Limb (tissue), 2 donors: Measurements from ENCODE around the gene SLC39A11.
"Not testable (repeated sequence)": the region's sequence is repeated elsewhere in the genome, so short reads cannot be mapped to it uniquely, and the experiment has no call there.

Experiments
- DNase-seq, 2 donors: peaks; one replicate each; pipeline ENCODE4 v3.0.0-alpha.2; 2016; ENCODE audit errors: extremely low spot score in 2 of 2

SLC39A11 gene

DNA sequence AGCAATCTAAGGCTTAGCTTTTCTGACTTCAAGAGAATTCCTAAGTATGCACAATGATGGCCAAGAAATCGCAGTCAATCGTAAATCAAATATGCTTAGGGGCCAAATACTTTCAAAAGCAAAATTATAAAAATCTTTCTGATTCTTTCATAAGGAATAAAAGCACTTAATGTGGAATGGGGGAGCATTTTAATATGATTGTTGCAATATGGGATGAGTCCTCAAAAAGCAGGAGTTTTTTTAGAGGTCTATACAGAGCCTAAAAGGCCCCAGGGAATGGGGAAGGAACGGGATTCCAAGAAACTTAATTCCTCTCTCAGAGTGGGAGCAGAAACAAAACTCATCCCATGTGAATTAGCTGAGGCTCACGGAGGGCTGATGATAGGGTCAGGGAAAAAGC is 14.7 kb upstream of the SLC39A11 start:
- DNase-seq = no peak

DNA sequence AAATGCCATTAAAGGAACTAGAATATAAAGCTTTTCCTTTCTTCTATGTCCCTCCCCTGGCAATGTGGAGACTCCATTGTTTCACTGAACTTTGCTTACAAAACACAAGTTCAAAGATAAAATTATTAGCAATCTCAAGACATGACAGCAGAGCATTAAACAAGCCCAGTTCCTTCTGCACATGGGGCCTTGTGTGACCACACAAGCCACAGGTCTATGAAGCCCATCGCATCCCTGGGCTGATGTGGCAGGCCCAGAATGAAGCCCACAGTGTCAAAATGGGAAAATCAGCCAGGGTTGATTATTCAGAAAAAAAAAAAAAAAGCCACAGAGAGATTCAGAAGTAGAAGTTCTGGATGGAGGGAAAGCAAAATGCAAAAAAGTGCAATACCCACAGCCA is 12.9 kb upstream of the SLC39A11 start:
- no peak for DNase-seq

DNA sequence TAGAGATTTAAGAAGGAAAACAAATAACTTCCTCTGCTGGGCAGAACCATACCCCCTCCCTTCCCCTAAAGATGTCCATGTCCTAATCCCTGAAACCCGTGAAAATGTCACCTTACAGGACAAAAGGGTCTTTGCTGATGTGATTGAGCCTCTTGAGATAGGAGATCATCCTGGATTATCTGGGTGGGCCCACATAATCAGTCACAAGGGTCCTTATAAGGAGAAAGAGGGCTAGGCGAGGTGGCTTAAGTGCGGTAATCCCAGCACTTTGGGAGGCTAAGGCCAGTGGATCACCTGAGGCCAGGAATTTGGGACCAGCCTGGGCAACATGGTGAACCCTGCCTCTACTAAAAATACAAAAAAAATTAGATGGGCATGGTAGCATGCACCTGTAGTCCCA is 12.0 kb upstream of the SLC39A11 start:
- no peak for DNase-seq

DNA sequence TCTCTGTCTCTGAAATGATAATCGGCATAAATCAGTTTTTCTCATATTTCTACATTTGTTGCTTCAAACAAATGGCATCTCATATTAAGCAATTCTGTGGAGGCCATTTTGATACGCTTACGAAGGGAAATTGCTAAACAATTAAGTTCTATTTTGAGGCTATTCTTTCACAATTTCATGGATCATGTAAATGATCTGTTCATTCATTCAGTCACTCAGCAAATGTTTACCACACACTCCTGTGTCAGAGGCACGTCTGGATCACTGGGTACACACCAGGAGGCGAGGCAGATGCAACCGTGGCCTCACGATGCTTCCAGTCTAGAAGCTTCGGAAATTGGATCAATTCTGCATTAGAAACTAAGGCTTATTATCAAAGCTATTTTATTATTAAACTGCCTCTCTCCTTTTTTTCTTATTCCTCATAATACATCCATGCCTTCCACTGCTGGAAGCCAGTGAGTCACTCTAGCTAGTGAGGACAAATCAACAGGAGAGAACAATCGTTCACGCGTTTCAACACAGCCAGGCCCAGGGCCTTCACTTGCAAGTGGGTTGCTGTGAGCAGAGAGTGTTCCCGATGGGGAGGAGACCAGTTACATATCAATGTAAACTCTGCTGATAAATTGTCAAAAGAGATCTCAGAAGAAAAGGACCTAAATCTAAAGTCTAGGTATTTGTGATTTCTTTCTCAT is 11.3 kb upstream of the SLC39A11 start:
- DNase-seq = no peak

DNA sequence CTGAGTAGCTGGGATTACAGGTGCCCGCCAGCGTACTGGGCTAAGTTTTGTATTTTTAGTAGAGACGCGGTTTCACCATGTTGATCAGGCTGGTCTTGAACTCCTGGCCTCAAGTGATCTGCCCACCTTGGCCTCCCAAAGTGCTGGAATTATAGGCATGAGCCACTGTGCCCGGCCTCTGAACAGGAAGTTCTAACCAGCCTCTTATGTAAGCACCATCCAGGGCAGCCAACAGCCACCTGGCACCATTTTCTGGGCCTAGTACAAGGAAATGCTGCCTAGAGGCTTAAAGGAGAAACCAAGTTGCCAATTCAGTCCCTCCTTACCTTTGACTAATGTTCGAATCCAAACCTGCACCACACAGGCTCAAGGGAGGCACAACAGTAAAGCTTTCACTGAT is 8.5 kb upstream of the SLC39A11 start:
- no peak for DNase-seq

DNA sequence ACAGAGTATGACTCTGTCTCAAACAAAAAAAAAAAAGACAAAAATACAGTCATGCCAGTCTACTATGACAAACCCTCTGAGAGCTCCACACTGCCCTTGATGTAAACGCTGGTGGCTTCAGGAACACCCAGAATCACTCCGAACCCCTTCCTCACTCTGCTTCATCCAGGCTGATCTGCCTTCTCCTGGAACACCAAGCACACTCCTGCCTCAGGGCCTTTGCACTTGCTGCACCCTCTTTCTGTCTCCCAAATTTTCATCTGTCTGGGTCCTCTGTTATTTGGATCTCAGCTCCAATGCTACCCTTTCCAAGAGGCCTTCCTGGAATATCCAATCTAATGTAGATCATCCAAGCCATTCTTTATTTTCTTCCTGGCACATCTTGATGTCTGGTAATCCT is 7.9 kb upstream of the SLC39A11 start:
- DNase-seq = no peak

DNA sequence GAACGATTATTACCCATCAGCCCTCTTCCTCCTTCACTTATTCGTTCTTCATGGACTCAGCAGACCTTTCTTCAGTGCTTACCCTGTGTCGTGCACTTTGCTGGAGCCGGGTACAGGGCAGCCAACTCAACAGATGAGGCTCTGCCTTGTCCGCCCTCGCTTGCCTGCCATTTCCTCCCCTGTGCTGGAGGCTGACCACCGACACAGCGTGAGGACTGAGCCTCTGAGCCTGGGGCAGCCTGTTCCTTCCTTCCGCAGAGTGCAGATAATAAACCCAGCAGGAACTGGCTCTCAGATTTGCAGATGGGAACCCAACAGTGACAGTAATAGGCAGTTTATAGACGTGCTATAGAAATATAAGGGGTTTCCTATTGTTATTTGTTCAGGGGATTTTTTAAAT is 7.0 kb upstream of the SLC39A11 start:
- no peak for DNase-seq

DNA sequence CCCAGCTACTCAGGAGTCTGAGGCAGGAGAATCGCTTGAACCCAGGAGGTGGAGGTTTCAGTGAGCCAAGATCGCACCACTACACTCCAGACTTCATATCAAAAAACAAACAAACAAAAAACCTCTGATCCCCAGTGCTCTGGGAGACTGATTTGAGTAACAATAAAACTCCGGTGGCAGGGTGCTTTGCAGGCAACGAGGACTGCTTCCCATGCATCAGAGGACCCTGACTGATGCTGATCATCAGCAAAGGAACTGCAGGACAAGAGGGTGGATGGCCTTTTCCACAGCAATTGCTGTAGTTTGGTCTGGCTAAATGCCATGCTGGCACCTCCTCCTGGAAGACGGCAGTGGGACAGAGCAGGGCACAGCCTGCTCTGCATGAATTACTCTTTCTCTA is 6.4 kb upstream of the SLC39A11 start:
- DNase-seq = no peak

DNA sequence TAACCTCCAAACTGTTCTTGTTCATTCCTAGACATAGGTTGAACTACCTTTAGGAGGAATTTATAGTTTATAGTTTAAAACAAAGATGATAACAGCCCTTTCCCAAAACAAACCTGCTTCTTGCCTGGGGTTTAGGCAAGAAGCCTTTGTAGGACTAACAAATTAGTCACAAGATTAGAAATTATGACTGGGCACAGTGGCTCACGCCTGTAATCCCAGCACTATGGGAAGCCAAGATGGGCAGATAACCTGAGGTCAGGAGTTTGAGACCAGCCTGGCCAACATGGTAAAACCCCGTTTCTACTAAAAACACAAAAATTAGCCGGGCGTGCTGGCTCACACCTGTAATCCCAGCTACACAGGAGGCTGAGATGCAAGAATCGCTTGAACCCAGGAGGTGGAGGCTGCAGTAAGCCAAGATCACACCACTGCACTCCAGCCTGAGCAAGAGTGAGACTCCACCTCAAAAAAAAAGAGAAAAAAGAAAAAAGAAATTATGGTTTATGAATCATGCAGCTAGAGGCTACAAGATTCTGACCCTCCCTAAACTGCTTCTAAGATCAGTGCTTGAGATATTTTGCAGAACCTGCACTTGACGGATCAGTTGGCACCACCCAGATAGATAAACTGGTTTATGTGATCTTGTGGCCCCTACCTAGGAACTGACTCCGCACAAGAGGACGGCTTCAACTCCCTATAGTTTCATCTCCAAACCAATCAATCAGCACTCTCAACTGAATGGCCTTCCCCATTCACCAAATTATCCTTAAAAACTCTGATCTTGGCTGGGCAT is 5.7 kb upstream of the SLC39A11 start:
- DNase-seq = not testable (repeated sequence)

DNA sequence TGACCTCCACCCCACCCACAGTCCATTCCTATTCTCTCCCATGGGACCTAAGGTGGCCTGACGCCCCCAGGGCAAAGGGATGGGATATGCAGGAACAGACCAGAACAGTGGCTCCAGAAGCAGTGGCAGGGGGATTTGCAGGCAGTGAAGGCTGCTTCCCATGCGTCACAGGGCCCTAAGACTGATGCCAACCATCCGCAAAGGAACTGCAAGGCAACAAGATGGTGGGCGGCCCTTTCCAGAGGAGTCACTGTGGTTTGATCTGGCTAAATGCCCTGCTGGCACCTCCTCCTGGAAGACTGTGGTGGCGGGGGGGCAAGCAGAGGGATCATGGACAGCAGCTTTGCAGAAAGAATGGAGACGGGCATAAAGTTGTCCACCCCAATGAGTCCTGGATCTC is 4.4 kb upstream of the SLC39A11 start:
- DNase-seq = no peak

DNA sequence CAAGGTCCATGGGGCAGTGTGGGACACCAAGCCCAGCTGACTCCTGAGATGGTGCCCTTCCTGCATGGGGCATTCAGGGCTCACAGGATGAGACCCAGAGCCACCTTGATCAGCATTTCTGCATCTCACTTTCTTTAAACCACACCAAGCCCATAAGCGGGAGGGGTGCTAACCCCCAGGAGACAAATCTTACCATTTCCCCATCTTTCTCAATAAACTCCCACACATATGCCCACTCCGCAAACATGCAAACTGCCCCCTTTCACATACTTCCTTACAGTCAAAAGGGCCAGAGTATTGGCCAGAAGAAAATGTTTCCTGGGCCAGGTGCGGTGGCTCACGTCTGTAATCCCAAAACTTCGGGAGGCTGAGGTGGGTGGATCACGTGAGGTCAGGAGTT is 3.7 kb upstream of the SLC39A11 start:
- DNase-seq = no peak

DNA sequence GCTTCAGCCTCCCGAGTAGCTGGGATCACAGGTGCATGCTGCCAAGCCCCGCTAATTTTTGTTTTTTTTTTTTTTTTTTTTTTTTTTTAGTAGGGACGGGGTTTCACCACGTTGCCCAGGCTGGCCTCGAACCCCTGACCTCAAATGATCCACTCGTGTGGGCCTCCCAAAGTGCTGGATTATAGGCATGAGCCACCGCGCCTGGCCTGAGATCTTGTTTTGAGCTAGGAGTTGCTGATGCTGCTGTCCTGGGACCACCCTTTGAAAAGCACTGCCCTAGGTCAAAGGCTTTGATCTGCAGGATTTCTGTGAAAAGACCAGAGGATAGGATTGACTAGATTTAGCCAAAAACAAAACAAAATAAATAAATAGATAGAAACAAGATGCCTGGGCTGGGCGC is 798 bp upstream of the SLC39A11 start:
- DNase-seq = no peak

DNA sequence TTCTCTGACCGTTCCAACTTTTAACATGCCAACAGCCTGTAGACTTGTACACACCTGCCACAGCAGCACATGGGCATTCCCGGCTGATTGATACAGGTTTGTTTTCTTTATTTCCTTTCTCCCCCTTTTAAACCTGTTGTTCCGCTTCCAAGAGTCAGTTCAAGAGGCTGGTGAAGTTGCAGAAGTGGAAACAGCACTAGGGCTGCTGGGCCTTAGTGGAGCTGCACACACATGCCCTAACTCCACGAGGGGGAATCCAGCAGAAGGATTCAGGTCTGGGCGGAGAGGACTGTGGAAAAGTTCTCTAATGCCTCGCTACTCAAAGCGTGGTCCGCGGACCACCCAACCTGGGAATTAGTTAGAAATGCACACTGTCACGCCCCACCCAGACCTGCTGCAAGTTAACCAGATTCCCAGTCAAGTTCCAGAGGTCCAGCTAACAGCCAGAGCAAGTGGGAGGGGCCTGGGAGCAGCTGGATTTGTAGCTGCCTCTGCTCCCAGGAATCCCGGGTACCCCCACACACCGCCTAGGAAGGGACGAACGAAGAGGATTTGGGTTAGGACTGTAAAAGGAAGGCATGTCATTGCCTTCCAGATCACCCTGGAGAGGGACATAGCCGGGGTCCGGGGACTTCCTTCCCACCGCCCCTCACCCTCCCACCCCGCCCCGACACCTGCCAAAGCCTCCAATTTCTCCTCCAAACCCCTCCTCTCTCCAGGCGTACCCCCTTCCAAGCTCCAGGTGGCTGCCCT is 542 bp downstream of the SLC39A11 start:
- DNase-seq = peak in 1 of 2 donors; percentile 32

DNA sequence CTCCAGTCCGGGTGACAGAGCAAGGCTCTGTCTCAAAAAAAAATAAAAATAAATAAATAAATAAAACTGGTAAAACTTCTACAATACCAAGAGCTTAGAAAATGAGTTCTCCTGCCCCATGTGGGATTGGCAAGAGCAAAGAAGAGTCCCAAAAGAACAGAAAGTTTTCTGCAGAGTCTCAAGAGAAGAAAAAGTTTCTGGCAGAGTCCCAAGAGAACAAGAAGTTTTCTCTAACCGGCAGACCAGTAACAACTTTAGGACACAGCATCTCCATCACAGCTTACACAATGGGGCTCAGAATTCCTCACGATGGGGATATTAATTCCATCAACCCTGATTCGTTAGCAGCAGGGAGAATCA is 1.1 kb downstream of the SLC39A11 start:
- DNase-seq = no peak

DNA sequence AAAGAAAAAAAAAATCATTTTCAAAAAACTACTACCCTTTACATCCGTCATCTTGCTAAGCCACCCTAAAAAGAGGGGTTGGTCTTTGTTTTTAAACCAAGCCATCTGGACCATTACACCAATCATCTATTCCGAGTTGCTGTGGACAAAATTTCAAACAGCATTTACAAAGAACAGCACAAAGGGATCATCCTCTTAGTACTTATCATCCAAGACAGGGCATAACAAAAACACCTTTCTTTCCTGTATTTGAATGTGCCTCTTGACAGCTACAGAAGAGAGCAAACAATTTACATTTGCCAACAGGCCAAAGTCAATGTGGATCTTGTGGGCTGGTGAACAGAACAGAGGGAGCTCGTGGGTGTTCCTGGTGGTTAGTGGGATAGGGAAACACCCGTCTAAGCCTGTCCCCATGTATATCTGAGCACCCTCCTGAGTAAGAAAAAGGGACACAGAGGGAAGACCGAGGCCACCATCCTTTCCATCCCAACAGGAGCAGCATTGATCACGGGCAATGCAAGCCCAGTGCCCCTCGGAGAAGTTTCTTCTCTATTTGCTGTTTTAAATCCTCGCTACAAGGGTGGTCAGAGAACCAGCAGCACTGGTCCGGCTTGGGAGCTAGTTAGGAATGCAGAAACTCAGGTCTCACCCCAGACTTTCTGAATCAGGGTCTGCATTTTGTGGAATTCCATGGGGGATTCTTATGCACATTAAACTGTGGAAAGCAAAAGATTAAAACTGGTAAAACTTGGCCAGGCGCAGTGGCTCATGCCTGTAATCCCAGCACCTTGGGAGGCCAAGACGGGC is 1.9 kb downstream of the SLC39A11 start:
- DNase-seq = no peak

DNA sequence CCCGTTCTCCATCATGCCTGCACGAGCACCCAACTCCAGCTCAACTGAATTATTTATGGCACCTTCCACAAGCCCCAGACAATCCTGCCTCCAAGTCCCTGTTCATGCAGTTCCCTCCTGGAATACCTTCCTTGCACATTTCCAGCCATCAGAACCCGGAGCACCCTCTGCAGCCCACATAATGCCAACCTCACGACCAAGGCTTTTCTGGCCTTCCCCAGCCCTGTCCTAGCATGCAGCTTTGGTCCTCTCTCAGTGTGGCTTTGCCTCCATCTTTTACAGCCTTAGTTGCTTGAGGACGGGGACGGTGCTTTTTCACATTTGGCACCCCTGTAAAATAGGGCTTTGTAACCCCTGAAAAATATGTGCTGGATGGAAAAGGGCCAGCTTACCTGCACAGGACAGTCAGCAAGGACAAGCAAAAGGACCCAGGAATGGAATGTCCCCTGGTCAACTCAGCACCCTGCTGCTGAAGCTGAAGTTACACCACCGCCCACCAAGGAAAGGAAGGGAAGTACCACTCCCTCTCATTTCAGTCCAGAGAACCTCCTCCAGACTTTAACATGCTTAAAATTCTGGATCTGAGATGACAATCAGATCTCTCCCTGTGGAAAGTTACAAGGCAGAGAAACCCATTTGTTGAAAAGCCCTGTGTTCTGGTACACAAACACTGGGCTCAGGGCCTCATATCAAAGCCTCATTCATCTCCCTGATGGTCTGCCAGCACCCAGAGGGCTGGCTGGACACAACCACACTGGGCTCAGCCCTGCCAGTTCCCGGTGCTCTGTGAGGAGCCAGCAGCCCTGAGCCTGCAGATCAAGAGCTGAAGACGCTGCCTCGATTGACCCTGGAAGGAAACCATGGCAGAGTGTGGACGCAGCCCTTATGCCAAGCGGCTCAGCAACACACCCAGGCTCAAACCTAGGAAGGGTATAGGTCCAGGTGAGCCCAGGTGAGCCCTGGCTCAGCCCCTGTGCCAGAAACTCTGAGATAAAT is 2.9 kb downstream of the SLC39A11 start:
- DNase-seq = no peak

DNA sequence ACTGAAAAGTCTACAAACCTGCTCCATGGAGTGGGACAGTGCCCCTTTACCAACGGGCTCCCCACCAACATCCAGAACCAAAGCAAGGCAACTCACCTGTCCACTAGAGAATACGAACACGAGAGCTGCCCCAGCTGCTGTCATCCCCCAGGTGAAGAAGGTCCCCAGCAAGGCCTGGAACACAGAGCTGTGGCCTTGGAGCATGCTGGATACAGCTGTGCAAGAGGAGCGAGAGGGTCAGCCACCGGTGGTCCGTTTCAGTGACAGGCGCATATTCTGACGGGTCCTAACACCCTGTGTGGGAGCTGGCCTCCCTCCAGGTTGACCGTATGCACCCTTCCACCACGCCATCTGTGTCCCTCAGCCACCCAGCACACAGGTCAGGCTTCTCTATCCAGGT is 3.9 kb downstream of the SLC39A11 start:
- no peak for DNase-seq

DNA sequence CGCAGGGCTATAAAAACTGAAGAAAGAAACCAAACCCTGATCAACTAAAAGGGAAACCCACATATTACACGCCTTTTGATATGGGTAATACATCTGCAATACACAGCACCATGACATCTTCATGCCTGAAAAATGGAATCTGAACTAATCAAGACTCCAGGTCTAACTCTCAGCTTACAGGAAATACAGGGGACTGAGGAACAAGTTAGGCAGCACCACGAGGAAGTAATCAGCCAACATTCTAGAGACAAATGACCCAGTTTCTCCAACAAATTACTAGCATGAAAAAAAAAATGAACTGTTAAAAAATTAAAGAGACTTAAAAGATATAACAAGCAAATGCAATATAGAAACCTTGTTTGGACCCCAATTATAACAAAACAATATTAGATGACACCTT is 9.1 kb downstream of the SLC39A11 start:
- DNase-seq = no peak

DNA sequence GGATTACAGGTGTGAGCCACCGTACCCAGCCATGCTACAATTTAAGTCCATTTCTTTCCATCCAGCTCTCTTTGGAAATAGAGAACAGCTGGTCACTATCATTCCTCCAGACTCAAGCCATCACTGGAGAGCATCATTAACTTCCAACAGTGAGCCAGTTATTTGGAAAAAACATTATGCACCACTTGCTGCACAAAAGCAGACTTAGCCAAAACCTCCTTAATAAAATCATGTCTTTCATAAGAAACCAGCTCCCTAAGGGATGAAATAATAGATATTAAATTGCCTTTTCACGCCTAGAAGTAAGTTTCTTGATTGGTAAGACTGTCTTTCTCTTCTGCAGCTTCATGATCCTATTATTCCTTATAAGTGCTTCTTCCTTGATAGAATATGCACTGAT is 17.9 kb downstream of the SLC39A11 start:
- DNase-seq = no peak

DNA sequence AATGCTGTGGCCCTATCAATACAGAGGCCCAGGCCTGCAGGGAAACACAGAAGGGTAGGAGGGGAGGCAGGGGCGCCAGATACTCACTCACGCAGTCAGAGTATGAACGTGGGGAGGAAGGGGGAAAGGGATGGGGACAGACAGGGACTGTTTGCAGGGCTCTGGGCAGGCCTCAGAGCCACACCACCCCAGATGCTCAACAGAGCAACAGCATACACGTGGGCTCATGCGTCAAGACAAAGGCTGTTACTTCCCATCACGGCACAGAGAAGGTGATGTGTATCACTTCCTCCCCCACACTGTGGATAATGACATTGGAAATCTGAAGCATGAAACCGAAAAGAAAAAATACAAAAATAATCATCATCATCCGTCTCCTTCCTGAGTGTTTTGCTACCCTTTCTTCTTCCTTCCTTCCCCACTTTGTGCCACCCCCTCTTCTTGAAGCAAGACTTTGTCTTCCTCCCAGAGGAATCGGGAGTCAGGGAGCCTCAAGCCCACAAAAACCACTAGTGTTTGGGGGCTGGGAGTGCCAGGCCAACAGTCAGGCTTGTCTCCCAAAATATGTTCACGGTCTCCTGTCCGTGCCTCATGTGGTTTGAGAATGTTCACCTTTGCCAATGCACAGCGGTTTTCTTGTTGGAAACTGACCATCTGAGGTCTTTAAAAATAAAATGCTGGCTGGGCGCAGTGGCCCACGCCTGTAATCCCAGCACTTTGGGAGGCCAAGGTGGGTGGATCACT is 20.1 kb downstream of the SLC39A11 start:
- DNase-seq = no peak
